Measurements from ENCODE around the gene PDZRN3. TPM values are rescaled to one million over a fixed set of nuclear protein-coding genes. Genes with fewer than 3 reads are reported as not detected.

The PDZRN3 gene
- total RNA-seq, 1 experiment from 2014 or later = not detected

DNA sequence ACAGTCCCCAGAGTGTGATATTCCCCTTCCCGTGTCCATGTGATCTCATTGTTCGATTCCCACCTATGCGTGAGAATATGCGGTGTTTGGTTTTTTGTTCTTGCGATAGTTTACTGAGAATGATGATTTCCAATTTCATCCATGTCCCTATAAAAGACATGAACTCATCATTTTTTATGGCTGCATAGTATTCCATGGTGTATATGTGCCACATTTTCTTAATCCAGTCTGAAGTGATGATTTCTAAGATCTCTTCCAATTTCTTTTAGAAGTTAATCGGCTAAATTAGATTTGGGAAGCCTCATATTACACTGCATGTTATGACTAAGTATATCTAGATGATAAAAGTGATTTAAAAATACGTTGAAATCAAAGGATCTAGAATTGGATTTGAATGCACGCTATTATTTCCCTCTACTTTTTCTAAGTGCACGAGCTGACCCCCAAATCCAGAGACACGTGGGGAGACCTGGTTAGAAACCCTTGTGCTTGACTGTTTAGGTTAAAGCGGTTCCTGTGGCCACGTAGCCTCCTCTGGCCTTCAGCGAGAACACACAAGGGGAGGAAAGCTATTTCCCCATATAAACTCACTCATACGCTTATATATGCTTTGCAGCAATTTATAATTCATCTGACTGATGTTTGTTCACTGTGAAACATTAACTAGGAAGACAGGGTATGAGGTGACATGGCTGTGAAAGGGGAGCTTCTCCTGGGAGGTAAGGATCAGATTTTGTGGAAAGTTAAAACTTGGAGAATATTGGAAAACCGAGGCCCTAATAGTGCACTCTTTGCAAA is 243.8 kb downstream of the PDZRN3 start:
- TF ChIP-seq POLR2AphosphoS5 (IDR thresholded peaks at IDR 0.05; ENCODE audit: low read depth, low read length) (no peak), REST (IDR thresholded peaks at IDR 0.05; ENCODE audit: insufficient read depth in 1 of 2, low read depth in 2 of 2, low read length in 1 of 2) (no peak)
- ATAC-seq (no peak), DNase-seq (ENCODE audit: low read depth, low spot score) (no peak)
- CTCF ChIA-PET = no interaction called here
- Histone ChIP-seq H3K36me3 (ENCODE audit: control insufficient read depth, insufficient read depth, low read length) (no peaks in the 10 kb centered on the region), H3K4me3 (ENCODE audit: low read depth in 2 of 2, low read length in 2 of 2) (no peak overlapping the region), H3K9me3 (ENCODE audit: control insufficient read depth, insufficient read depth, low read depth, low read length) (no peaks in the 10 kb centered on the region), H3K4me1 (ENCODE audit: control insufficient read depth, insufficient read depth, low read length) (no peaks in the 10 kb centered on the region), H3K27me3 (ENCODE audit: control insufficient read depth, insufficient read depth, low read length) (no peaks in the 10 kb centered on the region), H3K27ac (ENCODE audit: low read length) (no peak overlapping the region)
- in situ Hi-C loops (cut with HindIII; ENCODE audit: low pct_unique_long_range_greater_than_20kb, low sequenced_read_pairs) = no loop called here
- intact Hi-C loops (cut with micrococcal nuclease; ENCODE audit: unreplicated experiment) = no loop called here
- POLR2A ChIA-PET = no interaction called here
- no TSS peak for BruUV-seq (replicated peaks)

DNA sequence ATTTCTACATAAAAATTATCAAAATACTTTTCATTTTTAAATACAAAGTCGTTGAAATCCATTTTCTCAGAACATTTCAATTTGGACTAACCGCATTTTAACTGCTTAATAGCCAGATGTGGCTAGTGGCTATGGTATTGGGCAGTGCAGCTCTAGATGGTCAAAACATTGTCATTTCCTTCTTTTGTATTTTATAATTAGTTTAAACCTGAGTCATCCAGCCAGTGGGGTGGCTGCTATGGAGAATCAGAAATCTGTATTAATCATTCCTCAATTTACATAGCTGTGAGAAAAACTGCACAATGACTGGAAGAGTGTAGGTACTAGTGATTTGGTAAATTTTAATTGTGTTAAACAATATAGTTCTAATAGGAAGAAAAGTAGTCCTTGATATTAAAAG is 245.3 kb downstream of the PDZRN3 start:
- Histone ChIP-seq H3K4me3 (ENCODE audit: low read depth in 2 of 2, low read length in 2 of 2) (no peak overlapping the region), H3K9me3 (ENCODE audit: control insufficient read depth, insufficient read depth, low read depth, low read length) (no peaks in the 10 kb centered on the region), H3K27me3 (ENCODE audit: control insufficient read depth, insufficient read depth, low read length) (no peaks in the 10 kb centered on the region), H3K27ac (ENCODE audit: low read length) (no peak overlapping the region), H3K4me1 (ENCODE audit: control insufficient read depth, insufficient read depth, low read length) (no peaks in the 10 kb centered on the region), H3K36me3 (ENCODE audit: control insufficient read depth, insufficient read depth, low read length) (no peaks in the 10 kb centered on the region)
- POLR2A ChIA-PET = no interaction called here
- BruUV-seq (replicated peaks) = no TSS peak
- intact Hi-C loops (cut with micrococcal nuclease; ENCODE audit: unreplicated experiment) = no loop called here
- CTCF ChIA-PET = no interaction called here
- no peak for ATAC-seq
- in situ Hi-C loops (cut with HindIII; ENCODE audit: low pct_unique_long_range_greater_than_20kb, low sequenced_read_pairs) = no loop called here
- DNase-seq (ENCODE audit: low read depth, low spot score) = no peak
- TF ChIP-seq CTCF (IDR thresholded peaks at IDR 0.05) = no peak
- TF ChIP-seq POLR2AphosphoS5 (IDR thresholded peaks at IDR 0.05; ENCODE audit: low read depth, low read length) = no peak
- TF ChIP-seq REST (IDR thresholded peaks at IDR 0.05; ENCODE audit: insufficient read depth in 1 of 2, low read depth in 2 of 2, low read length in 1 of 2) = no peak
- no peak for TF ChIP-seq SIN3A (IDR thresholded peaks at IDR 0.05; ENCODE audit: borderline replicate concordance, insufficient read depth, low read depth, low read length)
- no peak for TF ChIP-seq TCF7L2 (IDR thresholded peaks at IDR 0.05; ENCODE audit: low read depth, low read length)
